Smooth muscle cell of the brain vasculature (primary cell): Measurements from ENCODE around the gene GPR137C.

Experiments
- DNase-seq: peaks from one replicate; pipeline ENCODE4 v3.0.0-alpha.2; 2012; ENCODE audit warnings: low read depth, low spot score

The GPR137C gene, protein sequence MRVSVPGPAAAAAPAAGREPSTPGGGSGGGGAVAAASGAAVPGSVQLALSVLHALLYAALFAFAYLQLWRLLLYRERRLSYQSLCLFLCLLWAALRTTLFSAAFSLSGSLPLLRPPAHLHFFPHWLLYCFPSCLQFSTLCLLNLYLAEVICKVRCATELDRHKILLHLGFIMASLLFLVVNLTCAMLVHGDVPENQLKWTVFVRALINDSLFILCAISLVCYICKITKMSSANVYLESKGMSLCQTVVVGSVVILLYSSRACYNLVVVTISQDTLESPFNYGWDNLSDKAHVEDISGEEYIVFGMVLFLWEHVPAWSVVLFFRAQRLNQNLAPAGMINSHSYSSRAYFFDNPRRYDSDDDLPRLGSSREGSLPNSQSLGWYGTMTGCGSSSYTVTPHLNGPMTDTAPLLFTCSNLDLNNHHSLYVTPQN

GRCh38 chr14:52552063-52552988 is at the start of gene GPR137C, which contains the start of gene TXNDC16:
TSS of gene GPR137C (plus strand) at chr14:52552836. CDS start at chr14:52553148, 312 bp downstream.
TSS of gene TXNDC16 (minus strand) at chr14:52552505. CDS start at chr14:52543557, 8,948 bp downstream.
- DNase-seq, result peak; percentile 98

- DNase-seq, result no peak
These were observed 39.4 kb upstream of the GPR137C start for GRCh38 chr14:52513249-52513648.

- no peak for DNase-seq
These were observed 38.4 kb upstream of the GPR137C start for GRCh38 chr14:52514046-52514811.

- no peak for DNase-seq
These were observed 30.6 kb upstream of the GPR137C start for GRCh38 chr14:52522033-52522432.

DNA sequence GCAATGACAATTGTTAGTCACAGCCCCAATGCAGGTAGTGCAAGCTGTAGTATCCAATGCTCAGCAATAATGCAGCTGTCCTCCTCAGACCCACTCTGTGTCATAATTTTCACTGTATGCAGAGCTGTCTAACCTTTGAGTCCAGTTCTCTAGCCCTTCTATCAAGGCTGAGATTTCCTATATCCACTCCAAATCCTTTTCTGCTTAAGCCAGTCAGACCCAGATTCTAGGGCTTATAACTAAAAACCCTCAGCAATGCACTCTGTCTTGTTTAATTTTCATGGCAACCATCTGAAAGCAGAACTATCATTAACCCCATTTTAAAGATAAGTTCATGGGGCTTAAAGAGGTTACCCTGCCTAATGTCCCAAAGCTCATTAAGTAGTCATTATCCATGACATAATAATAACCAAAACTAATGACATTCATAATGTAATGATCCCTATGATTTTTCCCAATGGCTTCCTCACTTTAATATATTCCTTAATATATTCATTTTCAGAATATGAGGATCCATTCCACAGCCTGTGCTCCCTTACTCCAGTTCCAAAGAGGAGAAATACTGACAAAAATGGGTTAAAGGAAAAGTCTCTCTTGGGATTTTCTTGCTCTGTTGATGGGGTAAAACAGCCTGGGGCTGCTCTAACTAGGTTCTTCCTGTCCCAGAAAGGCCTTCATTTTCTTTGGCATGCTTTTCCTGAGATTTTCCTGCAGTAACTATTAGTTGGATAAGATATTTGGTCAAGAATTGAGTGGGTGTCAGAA is 29.9 kb upstream of the GPR137C start:
- no peak for DNase-seq

DNA sequence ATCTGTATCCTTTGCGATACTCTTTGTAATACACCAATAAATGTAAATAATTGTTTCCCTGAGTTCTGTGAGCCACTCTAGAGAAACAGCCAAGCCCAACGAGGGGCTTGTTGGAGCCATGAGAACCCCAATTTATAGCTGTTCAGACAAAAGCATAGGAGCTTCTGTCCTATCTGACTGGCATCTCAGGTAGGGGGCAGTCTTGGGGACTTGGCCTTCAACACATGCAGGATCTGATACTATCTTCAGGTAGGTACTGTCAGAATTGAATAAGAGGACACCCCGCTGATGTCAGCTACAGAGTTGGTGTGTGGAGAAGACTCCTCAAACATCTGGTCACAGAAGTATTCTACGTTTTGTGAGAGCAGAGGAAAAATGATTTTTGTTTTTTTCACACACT is 25.6 kb upstream of the GPR137C start:
- DNase-seq, result no peak

- no peak for DNase-seq
These were observed 21.2 kb upstream of the GPR137C start for GRCh38 chr14:52531481-52531880.

DNA sequence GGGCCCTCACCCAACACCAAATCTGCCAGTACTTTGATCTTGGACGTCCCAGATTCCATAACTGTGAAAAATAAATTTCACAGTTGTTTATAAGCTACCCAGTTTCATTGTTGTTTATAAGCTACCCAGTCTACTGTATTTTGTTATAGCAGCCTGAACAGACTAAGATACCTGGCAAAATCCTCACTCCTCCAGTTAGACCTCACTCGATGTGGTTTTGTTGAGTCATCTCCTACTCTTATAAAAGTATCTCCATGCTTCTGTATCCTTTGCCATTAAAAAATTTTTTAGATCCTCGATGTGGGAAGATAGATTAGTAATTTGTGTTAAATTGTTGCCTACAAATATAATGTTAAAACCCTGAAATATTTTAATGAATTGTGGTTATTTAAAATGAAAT is 16.4 kb upstream of the GPR137C start:
- DNase-seq, result no peak

- DNase-seq, result no peak
These were observed 14.0 kb upstream of the GPR137C start for GRCh38 chr14:52538623-52539022.

DNA sequence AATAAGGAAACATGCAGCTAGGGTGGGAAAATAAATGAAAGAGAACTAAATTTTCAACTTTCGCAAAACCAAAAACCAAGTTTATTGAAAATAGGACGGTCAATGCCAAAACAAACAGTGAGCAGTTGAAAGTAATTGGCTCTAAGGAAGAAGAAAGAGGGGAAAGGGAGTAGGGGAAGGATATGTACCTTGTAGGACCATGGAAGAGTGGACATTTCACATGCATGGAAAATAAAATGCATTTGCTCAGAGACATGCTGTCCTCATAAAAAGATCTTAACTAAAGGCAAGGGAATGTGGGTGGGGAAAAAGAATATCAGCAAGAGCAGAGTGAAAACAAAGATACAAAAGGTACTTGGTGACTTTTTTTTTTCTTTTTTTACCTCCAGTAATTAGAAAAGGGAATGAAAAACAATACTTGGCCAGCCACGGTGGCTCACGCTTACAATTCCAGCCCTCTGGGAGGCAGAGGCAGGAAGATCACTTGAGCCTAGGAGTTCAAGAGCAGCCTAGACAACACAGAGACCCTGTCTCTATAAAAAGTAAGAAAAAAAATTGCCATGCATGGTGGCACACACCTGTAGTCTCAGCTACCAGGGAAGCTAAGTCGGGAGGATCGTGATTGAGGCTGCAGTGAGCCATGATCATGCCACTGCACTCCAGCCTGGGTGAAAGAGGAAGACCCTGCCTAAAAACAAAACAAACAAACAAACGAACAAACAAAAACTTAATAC is 6.9 kb upstream of the GPR137C start:
- no peak for DNase-seq

- DNase-seq, result no peak
These were observed 6.3 kb upstream of the GPR137C start for GRCh38 chr14:52546318-52546670.

DNA sequence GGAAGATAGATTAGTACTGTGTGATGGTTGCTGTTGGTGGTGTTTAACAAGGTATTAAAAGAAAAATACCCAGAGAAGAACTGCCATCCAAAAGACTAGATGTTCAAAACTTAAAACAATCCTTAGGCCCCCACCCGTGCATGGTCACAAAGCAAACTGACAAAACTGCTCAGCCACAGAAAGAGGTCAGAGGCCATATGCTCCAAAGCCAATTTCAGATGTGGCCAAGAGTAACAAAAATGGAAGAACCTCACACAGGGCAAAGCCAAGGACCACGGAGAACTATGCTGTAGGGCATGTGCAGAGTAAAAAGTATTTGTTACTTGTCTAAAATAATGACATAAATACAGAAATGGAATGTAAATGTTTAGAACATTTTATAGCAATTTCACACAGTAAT is 5.6 kb upstream of the GPR137C start:
- DNase-seq, result no peak

GRCh38 chr14:52547526-52547925 is 5.1 kb upstream of the GPR137C start:
- DNase-seq, result no peak

DNA sequence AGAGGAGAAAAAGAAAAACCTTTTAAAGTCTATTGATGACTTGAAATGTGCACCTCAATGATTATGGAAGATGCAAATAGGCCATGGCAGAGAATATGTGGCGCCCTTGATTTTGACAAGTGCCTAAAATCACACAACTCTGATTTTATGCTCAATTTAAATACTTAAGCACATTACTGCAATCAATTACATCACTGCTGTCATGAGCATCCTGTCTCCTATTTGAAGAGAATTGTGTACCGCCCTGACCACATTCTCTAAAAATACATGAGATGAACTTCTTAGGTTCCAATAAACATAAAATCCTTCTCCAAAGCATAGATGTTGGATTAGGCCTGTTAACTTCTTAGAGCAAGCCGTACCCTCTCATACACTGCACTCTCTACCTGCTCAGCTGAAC is 2.0 kb upstream of the GPR137C start:
- no peak for DNase-seq

GRCh38 chr14:52551205-52551604 is 1.4 kb upstream of the GPR137C start:
- DNase-seq, result no peak

- no peak for DNase-seq
These were observed 957 bp upstream of the GPR137C start for GRCh38 chr14:52551696-52552062.

- DNase-seq, result no peak
These were observed 500 bp downstream of the GPR137C start for GRCh38 chr14:52553002-52553670.

DNA sequence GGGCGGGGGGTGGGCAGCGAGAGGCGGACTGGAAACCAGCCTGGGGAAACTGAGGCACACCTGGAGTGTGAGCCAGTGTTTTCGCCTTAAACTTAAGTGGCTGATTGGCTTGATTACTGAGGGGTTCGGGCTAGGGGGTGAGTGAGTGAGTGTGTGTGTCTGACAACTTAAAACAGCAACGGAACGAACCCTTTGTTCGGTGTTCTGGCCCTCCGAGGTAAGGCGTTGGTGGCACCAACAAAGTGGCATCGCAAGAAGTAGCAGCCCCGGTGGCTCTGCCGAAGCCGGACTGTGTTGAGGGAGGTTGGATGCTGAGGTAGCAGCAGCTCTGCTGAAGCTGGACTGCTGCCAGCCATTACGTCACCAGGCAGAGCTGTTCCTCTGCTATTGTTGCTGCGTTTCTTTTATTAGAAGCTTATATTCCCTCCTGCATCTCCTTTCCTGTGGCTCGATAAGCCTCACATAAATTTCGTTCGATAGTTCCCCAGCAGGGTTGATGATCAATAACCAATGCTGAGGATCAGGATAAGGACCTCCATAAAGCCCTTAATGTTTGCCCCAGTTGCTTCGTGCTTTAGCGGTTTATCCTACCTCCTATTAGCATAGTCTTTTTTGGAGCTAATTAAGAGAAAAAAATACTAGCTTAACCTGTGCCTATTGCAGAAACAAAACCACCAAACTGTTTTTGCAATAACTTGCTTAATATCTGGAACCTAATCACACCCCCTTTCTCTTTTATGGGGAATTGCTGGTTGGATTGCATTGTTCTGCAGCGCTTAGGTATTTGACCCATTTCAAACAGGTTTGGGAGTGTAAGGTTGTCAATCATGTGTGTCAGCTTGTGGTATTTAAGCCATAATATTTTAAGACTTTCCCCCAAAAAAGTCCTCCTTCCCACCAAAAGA is 1.3 kb downstream of the GPR137C start:
- DNase-seq, result peak; percentile 62

DNA sequence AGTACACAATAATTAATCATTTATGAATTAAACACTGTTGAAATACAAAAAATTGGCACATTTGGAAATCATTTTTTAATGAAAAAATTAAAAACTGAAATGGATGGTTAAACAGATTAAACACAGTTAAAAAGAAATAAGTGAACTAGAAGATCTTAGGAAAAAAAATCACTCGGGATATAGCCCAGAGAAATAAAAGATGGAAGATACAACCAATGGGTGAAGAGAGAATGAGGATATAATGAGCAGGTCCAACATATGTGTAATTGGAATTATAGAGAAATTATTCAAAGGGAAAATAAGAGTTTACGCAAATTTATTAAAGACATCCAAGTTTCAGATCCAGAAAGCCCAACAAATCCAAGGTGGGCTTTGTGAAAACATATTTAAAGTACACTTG is 6.1 kb downstream of the GPR137C start:
- no peak for DNase-seq
